ENCODE measurements around the gene ZSWIM5. TPM values are rescaled to one million over a fixed set of nuclear protein-coding genes. Genes with fewer than 3 reads are reported as not detected.
A peak's percentile ranks its signal among the peaks of the same experiment; 100 is the strongest.

The ZSWIM5 gene
- total and polyA plus RNA-seq, 9 of the 15 experiments (the other 6 are each of a cell fraction or from before 2014, with no cell fraction given), result under 0.01 to 0.07 (median 0.03) TPM; not detected in 3

- H4K20me1 ChIP-seq (replicated peaks; ENCODE audit: control insufficient read depth, insufficient read depth, low read length), result 0 out of 2 replicates have a peak, but pooled peaks cover 4% of the 10 kb centered on the region
- DNase-seq (ENCODE audit: extremely low read depth in 1 of 4, low spot score in 3 of 4), result no peak
- H3K4me1 ChIP-seq (replicated peaks in 1 of 2; ENCODE audit: control insufficient read depth in 2 of 2, insufficient read depth in 2 of 2, low read length in 2 of 2), result peaks cover 35 to 38% of the 10 kb centered on the region in 2 experiments
- H3K27me3 ChIP-seq (ENCODE audit: control insufficient read depth in 2 of 2, insufficient read depth in 2 of 2, low read length in 2 of 2), result peaks cover 0 to 4% of the 10 kb centered on the region in 2 experiments; a peak in 1 of 5 replicates
- no peak for ATAC-seq
- H2AFZ ChIP-seq (ENCODE audit: low read depth, low read length), result no peak overlapping the region
- intact Hi-C loops (cut with micrococcal nuclease) (no loop called here), in situ Hi-C loops (cut with MboI) (no loop called here)
- no peaks in the 10 kb centered on the region for H3K36me3 ChIP-seq (ENCODE audit: control insufficient read depth, insufficient read depth, low read length)
- BruUV-seq (replicated peaks), result no TSS peak
- no peaks in the 10 kb centered on the region for H3K79me2 ChIP-seq (ENCODE audit: control insufficient read depth, insufficient read depth, low read length)
- POLR2A ChIA-PET, result no interaction called here
- H3K9me3 ChIP-seq (replicated peaks; ENCODE audit: control insufficient read depth, insufficient read depth, low read depth, low read length), result no peaks in the 10 kb centered on the region
- peak overlapping the region; percentile 22; the same call in 1 of the 2 replicates for H3K4me2 ChIP-seq (ENCODE audit: insufficient read depth, low read length)
- no peak overlapping the region for H3K27ac ChIP-seq (ENCODE audit: extremely low read depth, low read depth, low read length)
- CTCF ChIA-PET (ENCODE audit: low intra/inter-chr PET ratio), result no interaction called here
- TF ChIP-seq IFI16 (CRISPR knock-in tag; IDR thresholded peaks at IDR 0.05) (no peak), TFAM (CRISPR knock-in tag; conservative IDR thresholded peaks at IDR 0.05) (no peak), CEBPG (CRISPR knock-in tag; IDR thresholded peaks at IDR 0.05) (no peak), CEBPG (tag; conservative IDR thresholded peaks at IDR 0.05 in 1 of 2, IDR thresholded peaks at IDR 0.05 in 1 of 2) (0 out of 4 replicates have a peak, but pooled peaks of 1 of the 2 experiments have one; percentile 35), ATF6 (CRISPR knock-in tag; IDR thresholded peaks at IDR 0.05) (no peak), ZBED1 (IDR thresholded peaks at IDR 0.05) (no peak), ZNF512 (tag; IDR thresholded peaks at IDR 0.05) (peak; percentile 85; the same call in 1 of the 2 replicates), MLX (CRISPR knock-in tag; conservative IDR thresholded peaks at IDR 0.05) (no peak)
- no peak overlapping the region for H3K9ac ChIP-seq (ENCODE audit: insufficient read depth in 1 of 2, low read depth in 2 of 2, low read length in 2 of 2)
- no peaks in the 10 kb centered on the region for H3K9me1 ChIP-seq (ENCODE audit: control insufficient read depth, insufficient read depth, low read length)
- H3K4me3 ChIP-seq, result no peak overlapping the region
- WGBS (ENCODE audit: insufficient coverage, low coverage, missing lambda C conversion rate), result 33% methylated on average over 2 of the region's 2 CpGs
- FAIRE-seq, result no peak
These were observed 168.2 kb downstream of the ZSWIM5 start for GRCh38 chr1:45038240-45038639.
